ENCODE data around the gene TCP1. TPM values are rescaled to one million over a fixed set of nuclear protein-coding genes. Genes with fewer than 3 reads are reported as not detected.
"Not testable (repeated sequence)": the region's sequence is repeated elsewhere in the genome, so short reads cannot be mapped to it uniquely, and the experiment has no call there.

Gene TCP1
- total RNA-seq, 3 donors from 2014 or later (not counting 1 experiment from before 2014, with no cell fraction given): 192 to 230 (median 218) TPM

DNA sequence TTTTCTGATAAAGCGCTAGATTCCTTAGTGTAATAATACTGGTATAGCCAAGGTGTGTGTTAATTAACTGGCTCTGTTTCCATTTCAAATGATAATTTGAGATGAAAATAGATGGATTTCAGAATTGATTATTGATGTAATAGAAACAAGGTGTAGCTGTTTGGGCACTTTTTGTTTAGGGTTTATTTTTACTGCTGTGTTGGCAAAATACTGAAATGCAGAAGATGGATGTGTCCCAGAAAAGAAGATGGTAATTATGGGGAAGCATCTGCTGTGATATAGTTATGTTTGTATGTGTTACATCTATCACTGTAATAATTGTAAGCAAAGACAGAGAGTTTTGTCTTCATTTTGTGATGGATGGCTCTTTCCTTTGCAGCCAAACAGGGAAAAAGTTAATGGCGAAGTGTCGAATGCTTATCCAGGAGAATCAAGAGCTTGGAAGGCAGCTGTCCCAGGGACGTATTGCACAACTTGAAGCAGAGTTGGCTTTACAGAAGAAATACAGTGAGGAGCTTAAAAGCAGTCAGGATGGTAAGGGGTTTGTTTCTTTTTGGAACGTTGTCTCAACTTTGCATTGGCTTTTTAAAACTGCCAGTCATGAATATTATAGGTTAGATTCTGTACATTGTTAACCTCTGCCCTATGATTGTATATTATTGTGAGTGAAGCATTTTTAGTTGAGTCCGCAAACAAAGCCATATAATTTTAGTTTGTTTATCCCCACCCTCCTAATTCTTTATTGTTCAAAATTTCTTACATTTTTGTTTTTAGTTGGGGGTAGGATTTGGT, 36.1 kb downstream of the TCP1 start:
- H3K4me1 Mint-ChIP-seq: peaks cover 0 to 1% of the 10 kb centered on the region in 2 donors
- no peaks in the 10 kb centered on the region for H3K9me3 Mint-ChIP-seq
- TF ChIP-seq, protein P1, sequence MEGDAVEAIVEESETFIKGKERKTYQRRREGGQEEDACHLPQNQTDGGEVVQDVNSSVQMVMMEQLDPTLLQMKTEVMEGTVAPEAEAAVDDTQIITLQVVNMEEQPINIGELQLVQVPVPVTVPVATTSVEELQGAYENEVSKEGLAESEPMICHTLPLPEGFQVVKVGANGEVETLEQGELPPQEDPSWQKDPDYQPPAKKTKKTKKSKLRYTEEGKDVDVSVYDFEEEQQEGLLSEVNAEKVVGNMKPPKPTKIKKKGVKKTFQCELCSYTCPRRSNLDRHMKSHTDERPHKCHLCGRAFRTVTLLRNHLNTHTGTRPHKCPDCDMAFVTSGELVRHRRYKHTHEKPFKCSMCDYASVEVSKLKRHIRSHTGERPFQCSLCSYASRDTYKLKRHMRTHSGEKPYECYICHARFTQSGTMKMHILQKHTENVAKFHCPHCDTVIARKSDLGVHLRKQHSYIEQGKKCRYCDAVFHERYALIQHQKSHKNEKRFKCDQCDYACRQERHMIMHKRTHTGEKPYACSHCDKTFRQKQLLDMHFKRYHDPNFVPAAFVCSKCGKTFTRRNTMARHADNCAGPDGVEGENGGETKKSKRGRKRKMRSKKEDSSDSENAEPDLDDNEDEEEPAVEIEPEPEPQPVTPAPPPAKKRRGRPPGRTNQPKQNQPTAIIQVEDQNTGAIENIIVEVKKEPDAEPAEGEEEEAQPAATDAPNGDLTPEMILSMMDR (IDR thresholded peaks at IDR 0.05): no peak
- peaks cover 36% of the 10 kb centered on the region for H3K36me3 Mint-ChIP-seq
- DNase-seq (no peak), ATAC-seq (no peak)
- H3K27ac Mint-ChIP-seq: peak overlapping the region; percentile 51 to 63
- intact Hi-C loops (cut with micrococcal nuclease): no loop called here
- Histone ChIP-seq H3K4me3 (ENCODE audit: low read length) (no peak overlapping the region), H3K4me1 (ENCODE audit: control insufficient read depth, insufficient read depth, low read length) (no peaks in the 10 kb centered on the region), H3K27ac (ENCODE audit: low read length) (no peak overlapping the region), H3K27me3 (ENCODE audit: control insufficient read depth, insufficient read depth, low read length) (no peaks in the 10 kb centered on the region), H3K9me3 (ENCODE audit: control insufficient read depth, insufficient read depth, low read length) (no peaks in the 10 kb centered on the region), H3K36me3 (ENCODE audit: control insufficient read depth, insufficient read depth, low read length) (peaks cover 87% of the 10 kb centered on the region)
- 99% methylated on average over 5 of the region's 6 CpGs for WGBS (ENCODE audit: insufficient coverage)
- no peaks in the 10 kb centered on the region for H3K27me3 Mint-ChIP-seq (ENCODE audit: low read depth in 2 of 2)
- peak overlapping the region; percentile 4 for H3K4me3 Mint-ChIP-seq

DNA sequence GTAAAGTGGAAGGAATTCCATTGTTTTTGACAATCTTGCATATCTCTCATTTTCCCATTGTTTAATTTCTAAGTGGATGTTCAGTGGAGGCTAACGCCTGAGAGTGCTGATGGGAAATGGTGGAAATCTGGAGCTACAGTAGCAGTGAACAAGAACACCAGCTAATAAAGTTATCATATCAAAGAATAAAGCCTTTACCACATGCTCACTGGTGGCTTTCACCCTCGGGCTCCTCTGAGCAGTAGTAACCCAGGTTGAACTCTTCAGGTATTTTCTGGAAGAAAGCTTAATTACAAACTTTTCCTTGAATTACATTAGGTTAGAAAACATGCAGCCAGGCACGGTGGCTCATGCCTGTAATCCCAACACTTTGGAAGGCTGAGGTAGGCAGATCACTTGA, 38.0 kb downstream of the TCP1 start:
- Mint-ChIP-seq H3K4me3 (no peak overlapping the region), H3K36me3 (peaks cover 40% of the 10 kb centered on the region), H3K9me3 (no peaks in the 10 kb centered on the region), H3K27me3 (ENCODE audit: low read depth in 2 of 2) (no peaks in the 10 kb centered on the region), H3K4me1 (no peaks in the 10 kb centered on the region), H3K27ac (peak overlapping the region in 1 of 2 donors; percentile 23)
- Histone ChIP-seq H3K27me3 (ENCODE audit: control insufficient read depth, insufficient read depth, low read length) (no peaks in the 10 kb centered on the region), H3K27ac (ENCODE audit: low read length) (no peak overlapping the region), H3K36me3 (ENCODE audit: control insufficient read depth, insufficient read depth, low read length) (peaks cover 91% of the 10 kb centered on the region), H3K9me3 (ENCODE audit: control insufficient read depth, insufficient read depth, low read length) (no peaks in the 10 kb centered on the region), H3K4me1 (ENCODE audit: control insufficient read depth, insufficient read depth, low read length) (no peaks in the 10 kb centered on the region), H3K4me3 (ENCODE audit: low read length) (no peak overlapping the region)
- TF ChIP-seq, protein P1 (IDR thresholded peaks at IDR 0.05): no peak
- ATAC-seq (no peak), DNase-seq (no peak)
- WGBS (ENCODE audit: insufficient coverage): 72% methylated on average over 2 of the region's 3 CpGs
- intact Hi-C loops (cut with micrococcal nuclease): no loop called here

DNA sequence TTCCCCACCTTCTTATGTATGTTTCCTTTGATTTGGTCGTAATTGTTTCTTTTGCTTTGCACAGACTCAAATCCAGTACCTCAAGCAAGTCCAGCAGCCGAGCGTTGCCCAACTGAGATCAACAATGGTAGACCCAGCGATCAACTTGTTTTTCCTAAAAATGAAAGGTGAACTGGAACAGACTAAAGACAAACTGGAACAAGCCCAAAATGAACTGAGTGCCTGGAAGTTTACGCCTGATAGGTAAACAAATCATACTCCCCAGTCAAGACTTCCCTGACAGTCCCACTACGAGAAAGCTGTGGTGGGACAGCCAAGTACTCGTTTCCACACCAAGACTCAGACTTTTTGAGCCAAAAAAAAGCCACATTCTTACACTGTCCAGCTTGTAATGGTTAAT, 41.3 kb downstream of the TCP1 start:
- H3K27me3 Mint-ChIP-seq (ENCODE audit: low read depth in 2 of 2); ATAC-seq; H3K27ac ChIP-seq (ENCODE audit: low read length); H3K4me1 ChIP-seq (ENCODE audit: control insufficient read depth, insufficient read depth, low read length); DNase-seq; H3K4me3 ChIP-seq (ENCODE audit: low read length); H3K27me3 ChIP-seq (ENCODE audit: control insufficient read depth, insufficient read depth, low read length); H3K9me3 ChIP-seq (ENCODE audit: control insufficient read depth, insufficient read depth, low read length); H3K9me3 Mint-ChIP-seq; intact Hi-C loops (cut with micrococcal nuclease); H3K4me3 Mint-ChIP-seq: not testable (repeated sequence)
- Mint-ChIP-seq H3K27ac (peak overlapping the region; percentile 13 to 32), H3K4me1 (peaks cover 15 to 16% of the 10 kb centered on the region in 2 donors), H3K36me3 (peaks cover 47% of the 10 kb centered on the region)
- peaks cover 94% of the 10 kb centered on the region for H3K36me3 ChIP-seq (ENCODE audit: control insufficient read depth, insufficient read depth, low read length)
- WGBS (ENCODE audit: insufficient coverage): 87% methylated on average over 3 of the region's 7 CpGs

DNA sequence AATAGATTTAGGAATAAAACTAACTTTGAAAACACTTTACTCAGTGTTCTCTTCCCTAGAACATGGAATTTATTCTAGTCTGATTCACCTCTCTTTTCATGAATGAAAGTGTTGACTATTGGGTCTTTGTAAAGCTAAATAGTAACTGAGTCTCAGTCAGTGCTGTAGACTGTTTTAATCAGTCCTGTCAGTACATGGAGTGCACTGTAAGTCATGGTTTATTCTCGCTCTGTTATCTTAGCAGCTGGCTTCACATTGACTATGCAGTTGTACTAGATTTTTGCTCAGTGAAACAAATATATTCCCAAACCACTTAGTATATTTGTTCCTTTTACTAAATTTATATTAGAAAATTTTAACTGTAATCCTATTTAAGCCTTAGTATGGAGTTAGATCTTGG, 42.6 kb downstream of the TCP1 start:
- H3K36me3 Mint-ChIP-seq: peaks cover 41% of the 10 kb centered on the region
- intact Hi-C loops (cut with micrococcal nuclease): no loop called here
- Histone ChIP-seq H3K36me3 (ENCODE audit: control insufficient read depth, insufficient read depth, low read length) (peaks cover 96% of the 10 kb centered on the region), H3K9me3 (ENCODE audit: control insufficient read depth, insufficient read depth, low read length) (no peaks in the 10 kb centered on the region), H3K27me3 (ENCODE audit: control insufficient read depth, insufficient read depth, low read length) (no peaks in the 10 kb centered on the region), H3K27ac (ENCODE audit: low read length) (no peak overlapping the region), H3K4me3 (ENCODE audit: low read length) (no peak overlapping the region), H3K4me1 (ENCODE audit: control insufficient read depth, insufficient read depth, low read length) (no peaks in the 10 kb centered on the region)
- ATAC-seq (no peak), DNase-seq (no peak)
- H3K27ac Mint-ChIP-seq: no peak overlapping the region
- TF ChIP-seq, protein P1 (IDR thresholded peaks at IDR 0.05): no peak
- H3K4me1 Mint-ChIP-seq: peaks cover 15 to 16% of the 10 kb centered on the region in 2 donors
- no peak overlapping the region for H3K4me3 Mint-ChIP-seq
- WGBS (ENCODE audit: insufficient coverage): 100% methylated on average over 1 of the region's 1 CpG
- no peaks in the 10 kb centered on the region for H3K27me3 Mint-ChIP-seq (ENCODE audit: low read depth in 2 of 2)
- no peaks in the 10 kb centered on the region for H3K9me3 Mint-ChIP-seq
